ENCODE results near the gene XXYLT1.

The XXYLT1 gene

GRCh38 chr3:195164573-195165264, 106.2 kb downstream of the XXYLT1 start:
- peak; percentile 6 for DNase-seq

GRCh38 chr3:195163719-195164572, 107.0 kb downstream of the XXYLT1 start:
- no peak for DNase-seq

GRCh38 chr3:195162816-195163215, 108.1 kb downstream of the XXYLT1 start:
- DNase-seq = no peak

- no peak for DNase-seq
Measured at GRCh38 chr3:195162033-195162669, 108.8 kb downstream of the XXYLT1 start.

- DNase-seq = no peak
Measured at GRCh38 chr3:195160908-195161434, 110.0 kb downstream of the XXYLT1 start.

GRCh38 chr3:195160257-195160898, 110.6 kb downstream of the XXYLT1 start:
- no peak for DNase-seq

- DNase-seq = no peak
Measured at GRCh38 chr3:195159814-195160165, 111.2 kb downstream of the XXYLT1 start.

GRCh38 chr3:195159117-195159813, 111.7 kb downstream of the XXYLT1 start:
- no peak for DNase-seq

GRCh38 chr3:195156286-195156890, 114.6 kb downstream of the XXYLT1 start:
- no peak for DNase-seq

- DNase-seq = peak; percentile 41
Measured at GRCh38 chr3:195155570-195156241, 115.3 kb downstream of the XXYLT1 start.

- peak; percentile 92 for DNase-seq
Measured at GRCh38 chr3:195154793-195155535, 116.0 kb downstream of the XXYLT1 start.

- no peak for DNase-seq
Measured at GRCh38 chr3:195154111-195154791, 116.7 kb downstream of the XXYLT1 start.

GRCh38 chr3:195153653-195154052, 117.3 kb downstream of the XXYLT1 start:
- peak; percentile 38 for DNase-seq

- peak; percentile 62 for DNase-seq
Measured at GRCh38 chr3:195153130-195153529, 117.8 kb downstream of the XXYLT1 start.

- no peak for DNase-seq
Measured at GRCh38 chr3:195151866-195152541, 119.0 kb downstream of the XXYLT1 start.

GRCh38 chr3:195151402-195151801, 119.6 kb downstream of the XXYLT1 start:
- DNase-seq = no peak

GRCh38 chr3:195150181-195151118, 120.5 kb downstream of the XXYLT1 start:
- DNase-seq = peak; percentile 55

Data from left hindlimb (tissue), 1 donor.